ENCODE data around the gene SPC24.
"Not testable (repeated sequence)": the region's sequence is repeated elsewhere in the genome, so short reads cannot be mapped to it uniquely, and the experiment has no call there.

The SPC24 gene

GRCh38 chr19:11182994-11183393, 27.4 kb upstream of the SPC24 start:
- DNase-seq (ENCODE audit: low read depth, low spot score): no peak
- TF ChIP-seq CTCF (IDR thresholded peaks at IDR 0.05; ENCODE audit: insufficient read depth, low read length, missing control alignments): no peak
- POLR2A ChIA-PET: no interaction called here
- CTCF ChIA-PET: interaction anchor here (1.1 to 1.5 kb wide), 3 partner anchors 21 to 57 kb away, joined by 3 to 12 read pairs (median 4); no protein-coding TSS in a partner anchor
- H3K4me3 ChIP-seq (ENCODE audit: low read depth, low read length): no peak overlapping the region

GRCh38 chr19:11181488-11181887, 25.9 kb upstream of the SPC24 start:
- CTCF ChIA-PET: no interaction called here
- no peak for TF ChIP-seq CTCF (IDR thresholded peaks at IDR 0.05; ENCODE audit: insufficient read depth, low read length, missing control alignments)
- DNase-seq (ENCODE audit: low read depth, low spot score): no peak
- no peak overlapping the region for H3K4me3 ChIP-seq (ENCODE audit: low read depth, low read length)
- POLR2A ChIA-PET: no interaction called here

GRCh38 chr19:11180975-11181374, 25.4 kb upstream of the SPC24 start:
- POLR2A ChIA-PET: interaction anchor here (1.4 kb wide), 1 partner anchor 10 kb away, joined by 3 read pairs; no protein-coding TSS in a partner anchor
- CTCF ChIA-PET; H3K4me3 ChIP-seq (ENCODE audit: low read depth, low read length); DNase-seq (ENCODE audit: low read depth, low spot score): not testable (repeated sequence)

- no peak for TF ChIP-seq CTCF (IDR thresholded peaks at IDR 0.05; ENCODE audit: insufficient read depth, low read length, missing control alignments)
- H3K4me3 ChIP-seq (ENCODE audit: low read depth, low read length): no peak overlapping the region
- no peak for DNase-seq (ENCODE audit: low read depth, low spot score)
- CTCF ChIA-PET: interaction anchor here (0.6 to 1.6 kb wide), 3 partner anchors 9 to 16 kb away, joined by 3 to 6 read pairs (median 3); no protein-coding TSS in a partner anchor
- POLR2A ChIA-PET: interaction anchor here (1.4 to 1.6 kb wide), 2 partner anchors 11 to 14 kb away, joined by 3 read pairs; no protein-coding TSS in a partner anchor
These were observed 24.8 kb upstream of the SPC24 start for GRCh38 chr19:11180346-11180745.

- CTCF ChIA-PET: interaction anchor here (0.6 to 1.6 kb wide), 3 partner anchors 9 to 15 kb away, joined by 3 to 6 read pairs (median 3); no protein-coding TSS in a partner anchor
These were observed 24.2 kb upstream of the SPC24 start for GRCh38 chr19:11179716-11180297.

GRCh38 chr19:11179145-11179465, 23.5 kb upstream of the SPC24 start:
- ChIA-PET CTCF (interaction anchor here (1.6 kb wide), 1 partner anchor 15 kb away, joined by 6 read pairs; no protein-coding TSS in a partner anchor), POLR2A (interaction anchor here (1.6 kb wide), 1 partner anchor 15 kb away, joined by 3 read pairs; no protein-coding TSS in a partner anchor)
- not testable (repeated sequence) for H3K4me3 ChIP-seq (ENCODE audit: low read depth, low read length); DNase-seq (ENCODE audit: low read depth, low spot score)

More at GRCh38 chr19:11179716-11180297, 24.2 kb upstream of the SPC24 start:
- POLR2A ChIA-PET: interaction anchor here (1.4 to 1.6 kb wide), 2 partner anchors 11 to 14 kb away, joined by 3 read pairs; no protein-coding TSS in a partner anchor
- TF ChIP-seq CTCF (IDR thresholded peaks at IDR 0.05; ENCODE audit: insufficient read depth, low read length, missing control alignments): no peak
- no peak overlapping the region for H3K4me3 ChIP-seq (ENCODE audit: low read depth, low read length)
- no peak for DNase-seq (ENCODE audit: low read depth, low spot score)

GRCh38 chr19:11177592-11177991, 22.0 kb upstream of the SPC24 start:
- ChIA-PET POLR2A (no interaction called here), CTCF (interaction anchor here (0.8 to 0.9 kb wide), 2 partner anchors 9 to 51 kb away, joined by 3 to 5 read pairs; no protein-coding TSS in a partner anchor)
- no peak for TF ChIP-seq CTCF (IDR thresholded peaks at IDR 0.05; ENCODE audit: insufficient read depth, low read length, missing control alignments)
- H3K4me3 ChIP-seq (ENCODE audit: low read depth, low read length): no peak overlapping the region
- no peak for DNase-seq (ENCODE audit: low read depth, low spot score)
